ENCODE data around the gene PSMC5.
A peak's percentile ranks its signal among the peaks of the same experiment; 100 is the strongest.
"Not testable (repeated sequence)": the region's sequence is repeated elsewhere in the genome, so short reads cannot be mapped to it uniquely, and the experiment has no call there.

The PSMC5 gene

GRCh38 chr17:63827002-63827800 lies at the start of gene PSMC5, which contains the start of gene FTSJ3:
PSMC5 (plus strand) TSS chr17:63827431; CDS start chr17:63827491, 60 bp downstream.
FTSJ3 (minus strand) TSS chr17:63827663; CDS start chr17:63826902, 761 bp downstream.
- peak; percentile 73 to 100 (median 93) for DNase-seq

GRCh38 chr17:63780507-63780906 lies 46.7 kb upstream of the PSMC5 start:
- DNase-seq, result no peak

DNA sequence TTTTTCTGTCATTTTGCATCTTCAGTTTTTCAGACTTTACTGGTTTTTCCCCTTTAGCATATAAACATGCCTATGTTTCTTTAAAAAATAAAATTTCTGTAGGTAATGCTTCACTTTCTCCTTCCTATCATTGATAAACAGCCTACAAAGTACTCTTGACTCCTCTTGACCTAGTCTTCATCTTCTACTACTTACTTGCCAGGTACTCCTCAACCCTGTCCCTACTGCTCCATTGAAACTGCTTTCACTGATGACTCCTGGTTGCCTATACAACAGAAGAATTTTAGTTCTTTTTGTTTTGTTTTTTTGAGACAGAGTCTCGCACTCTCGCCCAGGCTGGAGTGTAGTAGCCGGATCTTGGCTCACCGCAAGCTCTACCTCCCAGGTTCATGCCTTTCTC lies 46.3 kb upstream of the PSMC5 start:
- no peak for DNase-seq

DNA sequence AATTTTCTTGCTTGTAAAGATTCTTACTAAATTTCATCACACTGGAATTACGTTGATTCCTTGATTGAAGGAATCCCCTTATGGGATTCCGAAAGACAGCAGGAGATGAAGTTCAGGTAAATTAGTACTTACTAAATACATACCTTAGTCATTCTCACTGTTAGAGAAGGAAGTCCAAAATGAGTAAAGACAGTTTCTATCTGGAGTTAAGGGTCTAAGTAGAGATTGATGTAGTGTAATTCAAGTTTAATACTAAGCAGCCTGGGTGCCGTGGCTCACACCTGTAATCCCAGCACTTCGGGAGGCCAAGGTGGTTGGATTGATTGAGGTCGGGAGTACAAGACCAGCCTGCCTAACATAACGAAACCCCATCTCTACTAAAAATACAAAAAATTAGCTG lies 43.7 kb upstream of the PSMC5 start:
- no peak for DNase-seq

- no peak for DNase-seq
Observed at GRCh38 chr17:63785556-63785955, 41.7 kb upstream of the PSMC5 start.

- DNase-seq, result no peak
Observed at GRCh38 chr17:63786117-63786516, 41.1 kb upstream of the PSMC5 start.

- no peak for DNase-seq
Observed at GRCh38 chr17:63786971-63787711, 40.1 kb upstream of the PSMC5 start.

DNA sequence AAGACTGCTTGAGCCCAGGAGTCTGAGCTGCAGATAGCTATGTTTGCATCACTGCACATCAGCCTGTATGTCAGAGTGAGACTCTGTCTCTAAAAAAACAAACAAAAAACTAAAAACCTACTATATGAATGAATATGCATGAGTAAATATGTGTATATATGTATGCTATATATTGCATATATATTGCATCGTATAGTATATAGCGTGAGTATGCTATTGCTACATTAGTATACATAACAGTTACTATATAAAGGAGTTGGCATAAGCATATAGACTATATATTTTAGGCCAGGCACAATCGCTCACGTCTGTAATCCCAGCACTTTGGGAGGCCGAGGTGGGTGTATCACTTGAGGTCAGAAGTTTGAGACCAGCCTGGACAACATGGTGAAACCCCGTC lies 37.2 kb upstream of the PSMC5 start:
- DNase-seq, result no peak

- no peak for DNase-seq
Observed at GRCh38 chr17:63792055-63792729, 35.0 kb upstream of the PSMC5 start.

- not testable (repeated sequence) for DNase-seq
Observed at GRCh38 chr17:63796375-63796774, 30.9 kb upstream of the PSMC5 start.

GRCh38 chr17:63798572-63799106 lies 28.6 kb upstream of the PSMC5 start:
- DNase-seq, result no peak

GRCh38 chr17:63800783-63801182 lies 26.4 kb upstream of the PSMC5 start:
- no peak for DNase-seq

DNA sequence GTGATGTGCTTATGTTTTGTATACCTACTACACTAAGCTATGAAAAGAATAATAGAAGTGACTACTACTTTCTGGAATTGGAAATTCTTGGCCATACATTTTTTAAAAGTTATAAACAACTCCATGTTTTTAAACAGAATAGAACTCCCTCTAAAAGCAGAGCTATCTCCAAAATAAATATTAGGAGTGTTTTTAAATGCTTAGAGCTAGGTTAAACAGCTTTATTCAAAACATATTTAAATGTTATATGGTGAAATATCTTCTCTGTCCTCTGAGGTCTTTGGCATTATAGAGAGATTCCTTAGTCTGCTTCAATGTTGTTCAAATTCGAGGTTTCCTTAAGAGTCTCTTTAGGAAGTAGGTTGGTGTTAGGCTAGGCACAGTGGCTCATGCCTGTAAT lies 22.9 kb upstream of the PSMC5 start:
- DNase-seq, result no peak

DNA sequence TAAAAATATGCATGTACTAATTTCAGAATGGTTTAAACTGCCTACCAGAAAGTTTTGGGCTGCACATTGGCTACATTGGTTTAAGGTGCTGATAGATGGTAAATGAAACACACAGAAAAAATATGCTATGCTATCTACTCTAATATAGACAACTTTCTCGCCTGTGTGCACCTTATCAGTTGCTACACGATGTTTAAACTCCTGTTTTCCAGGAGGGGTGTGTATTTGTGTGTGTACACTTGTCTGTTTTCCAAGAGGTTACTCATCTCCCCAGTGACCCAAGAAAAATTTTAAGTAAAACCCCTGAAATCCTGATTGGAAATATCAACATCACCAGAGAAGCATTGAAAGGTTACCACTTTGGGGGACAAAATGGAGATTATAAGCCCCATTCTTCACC lies 21.6 kb upstream of the PSMC5 start:
- no peak for DNase-seq

GRCh38 chr17:63809970-63810369 lies 17.3 kb upstream of the PSMC5 start:
- DNase-seq, result no peak

DNA sequence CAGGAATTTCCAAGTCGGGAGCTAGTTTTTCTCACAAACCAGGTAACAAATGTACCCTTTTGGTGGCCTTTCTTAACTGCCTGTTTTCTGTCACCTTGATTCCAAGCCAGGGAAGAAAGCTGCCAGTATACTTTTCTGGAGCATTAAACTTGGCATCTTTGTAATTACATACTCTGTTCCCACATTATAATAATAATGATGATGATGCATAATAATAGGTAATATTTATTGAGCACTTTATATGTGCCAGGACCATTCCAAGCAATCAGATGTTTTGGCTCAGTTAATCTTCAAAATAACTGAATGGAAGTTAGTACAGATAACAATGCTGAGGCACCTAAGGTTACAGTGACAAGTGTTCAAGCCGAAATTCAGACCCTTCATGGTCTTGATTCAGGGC lies 11.1 kb upstream of the PSMC5 start:
- DNase-seq, result no peak

DNA sequence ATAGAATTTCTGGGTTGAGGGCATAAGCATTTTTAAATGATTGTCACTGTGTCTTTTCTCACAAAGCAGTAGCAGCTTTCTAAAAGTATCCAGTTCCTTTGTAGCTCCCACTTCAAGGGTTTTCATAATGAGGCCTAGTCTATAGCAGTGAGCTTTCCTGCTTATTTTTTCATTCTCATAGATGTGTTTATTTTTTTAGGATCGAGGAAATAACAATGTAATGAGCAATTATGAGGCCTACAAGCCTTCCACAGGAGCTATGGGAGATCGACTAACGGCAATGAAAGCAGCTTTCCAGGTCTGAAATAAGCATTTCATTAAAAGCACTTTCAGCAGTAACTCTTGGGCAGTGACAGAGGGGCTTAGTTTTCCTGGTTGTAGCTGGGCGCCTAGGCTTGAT lies 10.6 kb upstream of the PSMC5 start:
- no peak for DNase-seq

GRCh38 chr17:63817736-63818385 lies 9.4 kb upstream of the PSMC5 start:
- DNase-seq, result no peak

- DNase-seq, result no peak
Observed at GRCh38 chr17:63819131-63819530, 8.1 kb upstream of the PSMC5 start.

DNA sequence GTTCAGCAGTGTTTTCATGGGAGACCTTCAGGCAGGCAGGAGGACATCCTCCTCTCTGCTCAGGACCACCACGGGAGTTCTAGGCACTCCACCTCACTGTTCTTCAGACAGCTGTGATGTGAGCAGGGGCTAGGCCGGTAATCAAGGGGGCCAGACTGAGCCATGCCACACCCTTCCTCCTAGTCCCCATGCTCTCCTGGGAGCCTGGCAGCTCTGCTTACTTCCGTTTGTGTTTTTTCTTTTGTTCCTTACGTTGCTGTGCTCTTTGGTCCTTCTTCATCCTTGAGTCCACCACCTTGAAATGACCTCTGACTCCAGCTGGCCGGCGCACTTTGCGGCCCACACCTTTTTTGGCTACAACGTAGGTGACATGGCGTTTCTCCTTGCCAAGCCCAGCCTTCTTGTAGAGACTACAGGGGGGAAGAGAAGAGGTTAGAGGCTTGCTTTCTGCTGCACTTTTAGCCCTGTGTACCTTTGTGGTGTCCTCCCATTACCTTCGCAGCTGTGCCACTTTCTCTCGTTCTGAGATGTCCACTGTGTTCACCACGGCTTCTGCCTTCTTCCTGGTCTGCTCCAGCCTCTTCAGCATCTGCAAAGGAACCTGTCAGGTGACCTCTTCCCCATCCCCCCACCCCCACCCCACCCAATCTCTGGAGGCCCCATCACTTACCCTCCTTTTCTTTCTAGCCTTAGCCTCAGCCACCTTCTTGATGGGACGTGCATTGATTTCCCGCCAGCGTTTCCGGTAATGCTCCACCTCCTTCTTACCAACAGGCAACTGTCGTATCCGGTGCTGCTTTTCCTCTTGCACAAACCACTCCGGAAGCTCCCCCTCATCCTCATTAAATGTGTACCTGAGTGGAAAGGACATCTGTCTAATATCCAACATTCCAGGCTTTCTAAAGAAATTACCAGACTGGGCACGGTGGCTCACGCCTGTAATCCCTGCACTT lies 7.4 kb upstream of the PSMC5 start:
- no peak for DNase-seq
